Tibial nerve (tissue), 4 donors: Measurements from ENCODE around the gene GPC5. TPM values are rescaled to one million over a fixed set of nuclear protein-coding genes. Genes with fewer than 3 reads are reported as not detected.

Source experiments
- DNase-seq, 2 donors: peaks; one replicate each; pipeline ENCODE4 v3.0.0-alpha.2; 2019; ENCODE audit warnings: low spot score in 2 of 2
- H3K27ac ChIP-seq, 4 donors: fragments of 200-600 bp; sonication (generic) in 3 of 4; one replicate each; pipeline ENCODE4 v1.5.1; 2017 to 2019; ENCODE audit warnings: mild to moderate bottlenecking in 1 of 4
- H3K27me3 ChIP-seq, 2 donors: fragments of 200-600 bp; sonication (generic) in 1 of 2; one replicate each; pipeline versions ENCODE4 v1.5.1 to v1.6.0; 2017 to 2019
- H3K36me3 ChIP-seq, 3 donors: fragments of 200-600 bp; sonication (generic); one replicate each; pipeline ENCODE4 v1.5.1; 2018 to 2019
- H3K4me1 ChIP-seq, 4 donors: fragments of 200-600 bp; sonication (generic) in 3 of 4; one replicate each; pipeline ENCODE4 v1.5.1; 2017 to 2019
- H3K4me3 ChIP-seq, 4 donors: fragments of 200-600 bp; sonication (generic) in 3 of 4; one replicate each; pipeline ENCODE4 v1.5.1; 2017 to 2019; ENCODE audit warnings: mild to moderate bottlenecking in 1 of 4, moderate library complexity in 1 of 4
- H3K9me3 ChIP-seq, 4 donors: fragments of 200-600 bp; sonication (generic) in 3 of 4; one replicate each; pipeline ENCODE4 v1.5.1; 2017 to 2019
- EP300 ChIP-seq, 2 donors: sonication (generic); formaldehyde crosslinking; IDR thresholded peaks; one replicate each; pipeline ENCODE4 v1.6.1; 2017; ENCODE audit warnings: antibody characterized with exemption in 2 of 2, mild to moderate bottlenecking in 1 of 2
- POLR2A ChIP-seq, 2 donors: fragments of 450-650 bp; IDR thresholded peaks; one replicate each; pipeline ENCODE4 v1.6.1; 2017; ENCODE audit warnings: antibody characterized with exemption in 2 of 2, mild to moderate bottlenecking in 2 of 2, moderate library complexity in 2 of 2
- WGBS, 2 donors: methylation state at CpG; one replicate each; pipeline ENCODE4 v1.1.5; 2018; 5-methylcytosine and 5-hydroxymethylcytosine counted together
- total RNA-seq, 4 donors: library from RNA; depleted of rRNA; stranded (reverse); fragments of >200 nt; gene quantifications; one replicate each; pipeline ENCODE4 v1.1.0, GENCODE V29; 2016
- TF ChIP-seq, protein P1 (sequence below), 5 experiments: fragments of 200-600 bp in 3 of 5; fragments of 450-650 bp in 2 of 5; sonication (generic) in 3 of 5; IDR thresholded peaks; one replicate each; pipeline ENCODE4 v1.5.1; 2016 to 2019; ENCODE audit warnings: antibody characterized with exemption in 5 of 5, mild to moderate bottlenecking in 3 of 5, moderate library complexity in 2 of 5

The GPC5 gene
- total RNA-seq, 4 donors from 2014 or later = 3.7 to 5.7 (median 4.2) TPM; not detected in 1

DNA sequence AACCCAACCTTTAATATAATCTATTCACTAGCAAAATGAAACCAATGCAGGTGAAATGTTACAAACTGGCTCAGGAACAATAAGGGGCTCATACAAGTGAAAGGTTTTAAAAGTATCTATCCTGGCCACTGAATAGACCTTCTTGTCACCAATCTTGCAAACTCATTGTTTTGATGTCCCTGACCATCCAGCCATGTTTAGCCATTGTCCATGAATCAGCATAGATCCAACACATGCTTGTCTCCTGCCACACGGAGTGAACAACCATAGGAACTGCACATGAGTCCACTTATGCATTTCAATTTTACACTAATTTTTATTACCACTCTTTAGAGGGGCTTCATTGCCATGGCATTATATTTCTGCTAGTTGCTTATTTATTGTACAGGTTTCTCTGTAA lies 331.4 kb downstream of the GPC5 start:
- Histone ChIP-seq H3K36me3 (no peaks in the 10 kb centered on the region), H3K4me1 (no peaks in the 10 kb centered on the region), H3K4me3 (no peak overlapping the region), H3K9me3 (peaks cover 0 to 6% (median 0%) of the 10 kb centered on the region in 4 donors), H3K27ac (no peak overlapping the region), H3K27me3 (no peaks in the 10 kb centered on the region)
- TF ChIP-seq EP300 (IDR thresholded peaks at IDR 0.05) (no peak), POLR2A (IDR thresholded peaks at IDR 0.05) (no peak)
- TF ChIP-seq, protein P1, sequence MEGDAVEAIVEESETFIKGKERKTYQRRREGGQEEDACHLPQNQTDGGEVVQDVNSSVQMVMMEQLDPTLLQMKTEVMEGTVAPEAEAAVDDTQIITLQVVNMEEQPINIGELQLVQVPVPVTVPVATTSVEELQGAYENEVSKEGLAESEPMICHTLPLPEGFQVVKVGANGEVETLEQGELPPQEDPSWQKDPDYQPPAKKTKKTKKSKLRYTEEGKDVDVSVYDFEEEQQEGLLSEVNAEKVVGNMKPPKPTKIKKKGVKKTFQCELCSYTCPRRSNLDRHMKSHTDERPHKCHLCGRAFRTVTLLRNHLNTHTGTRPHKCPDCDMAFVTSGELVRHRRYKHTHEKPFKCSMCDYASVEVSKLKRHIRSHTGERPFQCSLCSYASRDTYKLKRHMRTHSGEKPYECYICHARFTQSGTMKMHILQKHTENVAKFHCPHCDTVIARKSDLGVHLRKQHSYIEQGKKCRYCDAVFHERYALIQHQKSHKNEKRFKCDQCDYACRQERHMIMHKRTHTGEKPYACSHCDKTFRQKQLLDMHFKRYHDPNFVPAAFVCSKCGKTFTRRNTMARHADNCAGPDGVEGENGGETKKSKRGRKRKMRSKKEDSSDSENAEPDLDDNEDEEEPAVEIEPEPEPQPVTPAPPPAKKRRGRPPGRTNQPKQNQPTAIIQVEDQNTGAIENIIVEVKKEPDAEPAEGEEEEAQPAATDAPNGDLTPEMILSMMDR (IDR thresholded peaks at IDR 0.05) = no peak
- WGBS, 2 donors = 74 to 88% methylated on average over 1 of the region's 1 CpG
- no peak for DNase-seq

GRCh38 chr13:91739751-91740150 lies 341.3 kb downstream of the GPC5 start:
- no peaks in the 10 kb centered on the region for H3K27me3 ChIP-seq
- no peaks in the 10 kb centered on the region for H3K36me3 ChIP-seq
- WGBS, 2 donors = 85 to 89% methylated on average over 2 of the region's 2 CpGs
- no peak overlapping the region for H3K27ac ChIP-seq
- TF ChIP-seq EP300 (IDR thresholded peaks at IDR 0.05) (no peak), POLR2A (IDR thresholded peaks at IDR 0.05) (no peak)
- TF ChIP-seq, protein P1 (IDR thresholded peaks at IDR 0.05) = no peak
- no peak for DNase-seq
- no peak overlapping the region for H3K4me3 ChIP-seq
- H3K9me3 ChIP-seq = no peaks in the 10 kb centered on the region
- no peaks in the 10 kb centered on the region for H3K4me1 ChIP-seq

DNA sequence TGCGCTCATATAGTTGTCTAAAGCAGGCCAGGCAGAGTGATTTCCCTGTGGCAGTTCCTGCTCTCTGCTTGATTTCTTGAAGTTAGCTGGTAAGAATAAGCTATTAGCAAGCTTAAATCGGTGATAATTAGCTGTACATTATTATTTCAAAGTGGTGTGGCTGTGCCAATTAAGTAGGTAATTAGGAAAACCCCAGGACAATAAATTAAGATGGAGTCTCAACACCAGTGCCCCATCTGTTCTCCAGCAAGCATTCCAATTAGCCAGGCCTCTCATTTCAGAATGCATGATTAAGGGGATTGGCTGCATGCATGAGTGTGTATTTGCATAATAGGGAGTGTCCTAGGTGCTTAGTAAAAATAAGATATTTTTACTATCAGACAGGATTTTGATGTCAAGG lies 342.3 kb downstream of the GPC5 start:
- Histone ChIP-seq H3K4me1 (no peaks in the 10 kb centered on the region), H3K27ac (no peak overlapping the region), H3K27me3 (no peaks in the 10 kb centered on the region), H3K4me3 (no peak overlapping the region), H3K9me3 (no peaks in the 10 kb centered on the region), H3K36me3 (no peaks in the 10 kb centered on the region)
- no peak for DNase-seq
- WGBS, 2 donors = 62 to 72% methylated on average over 2 of the region's 2 CpGs
- TF ChIP-seq, protein P1 (IDR thresholded peaks at IDR 0.05) = no peak
- TF ChIP-seq EP300 (IDR thresholded peaks at IDR 0.05) = no peak
- no peak for TF ChIP-seq POLR2A (IDR thresholded peaks at IDR 0.05)

- Histone ChIP-seq H3K4me1 (no peaks in the 10 kb centered on the region), H3K9me3 (no peaks in the 10 kb centered on the region), H3K36me3 (no peaks in the 10 kb centered on the region), H3K4me3 (no peak overlapping the region), H3K27ac (no peak overlapping the region), H3K27me3 (no peaks in the 10 kb centered on the region)
- TF ChIP-seq, protein P1 (IDR thresholded peaks at IDR 0.05) = no peak
- TF ChIP-seq EP300 (IDR thresholded peaks at IDR 0.05) = no peak
- no peak for TF ChIP-seq POLR2A (IDR thresholded peaks at IDR 0.05)
- WGBS, 2 donors = 58 to 60% methylated on average over 2 of the region's 2 CpGs
- DNase-seq = no peak
Measured at GRCh38 chr13:91741925-91742324, 343.5 kb downstream of the GPC5 start.

- no peak overlapping the region for H3K27ac ChIP-seq
- no peaks in the 10 kb centered on the region for H3K9me3 ChIP-seq
- no peak for DNase-seq
- H3K4me1 ChIP-seq = no peaks in the 10 kb centered on the region
- H3K27me3 ChIP-seq = no peaks in the 10 kb centered on the region
- H3K4me3 ChIP-seq = no peak overlapping the region
- TF ChIP-seq EP300 (IDR thresholded peaks at IDR 0.05) (no peak), POLR2A (IDR thresholded peaks at IDR 0.05) (no peak)
- TF ChIP-seq, protein P1 (IDR thresholded peaks at IDR 0.05) = no peak
- no peaks in the 10 kb centered on the region for H3K36me3 ChIP-seq
Measured at GRCh38 chr13:91744284-91744683, 345.9 kb downstream of the GPC5 start.
